ENCODE measurements around the gene ENAH.

Gene ENAH

DNA sequence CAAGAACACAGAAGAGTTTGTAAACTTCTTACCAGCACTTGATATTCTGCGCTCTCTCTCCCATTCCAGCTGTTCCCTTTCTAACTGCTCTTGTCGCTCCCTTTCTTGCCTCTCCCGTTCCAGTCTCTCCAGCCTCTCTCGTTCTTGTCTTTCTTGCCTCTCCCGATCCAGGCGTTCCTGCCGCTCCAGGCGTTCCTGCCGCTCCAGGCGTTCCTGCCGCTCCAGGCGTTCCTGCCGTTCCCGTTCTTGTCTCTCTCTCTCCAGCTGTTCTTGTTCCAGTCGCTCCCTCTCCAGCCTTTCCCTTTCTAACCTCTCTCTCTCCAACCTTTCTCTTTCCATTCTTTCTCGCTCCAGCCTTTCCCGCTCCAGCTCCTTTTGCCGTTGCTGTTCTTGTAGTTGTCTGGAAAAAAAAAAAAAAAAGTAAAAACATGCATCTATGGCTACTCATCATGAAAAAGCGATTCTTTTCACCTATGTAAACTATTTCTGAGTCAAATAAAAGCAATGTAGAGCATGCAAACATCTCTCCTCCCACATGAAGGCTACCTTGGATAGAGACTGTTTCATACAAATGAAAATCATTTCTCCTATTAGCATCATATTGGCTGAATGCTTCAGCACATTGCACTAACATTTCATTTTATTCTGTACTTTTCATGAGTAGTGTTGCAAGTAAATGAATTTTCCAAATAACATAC lies 133.6 kb downstream of the ENAH start:
- no peaks in the 10 kb centered on the region for H3F3A ChIP-seq (ENCODE audit: insufficient read depth, low read length)
- no peaks in the 10 kb centered on the region for H3K9me2 ChIP-seq (replicated peaks; ENCODE audit: insufficient read depth, low read length)
- H3K4me2 ChIP-seq (ENCODE audit: low read depth, low read length), result no peak overlapping the region
- H2AFZ ChIP-seq (ENCODE audit: low read length), result no peak overlapping the region
- H3K4me3 ChIP-seq (ENCODE audit: low read length), result no peak overlapping the region
- no peaks in the 10 kb centered on the region for H3K9me3 ChIP-seq (replicated peaks; ENCODE audit: insufficient read depth, low read length)
- H3K79me2 ChIP-seq (ENCODE audit: low read length), result no peaks in the 10 kb centered on the region
- no peaks in the 10 kb centered on the region for H3K36me3 ChIP-seq (replicated peaks; ENCODE audit: insufficient read depth, low read length)
- no peak for TF ChIP-seq EZH2 (optimal IDR thresholded peaks at IDR 0.05; ENCODE audit: low read depth, low read length)
- TF ChIP-seq EZH2phosphoT487 (IDR thresholded peaks at IDR 0.05; ENCODE audit: low read length), result no peak
- TF ChIP-seq, protein P1, sequence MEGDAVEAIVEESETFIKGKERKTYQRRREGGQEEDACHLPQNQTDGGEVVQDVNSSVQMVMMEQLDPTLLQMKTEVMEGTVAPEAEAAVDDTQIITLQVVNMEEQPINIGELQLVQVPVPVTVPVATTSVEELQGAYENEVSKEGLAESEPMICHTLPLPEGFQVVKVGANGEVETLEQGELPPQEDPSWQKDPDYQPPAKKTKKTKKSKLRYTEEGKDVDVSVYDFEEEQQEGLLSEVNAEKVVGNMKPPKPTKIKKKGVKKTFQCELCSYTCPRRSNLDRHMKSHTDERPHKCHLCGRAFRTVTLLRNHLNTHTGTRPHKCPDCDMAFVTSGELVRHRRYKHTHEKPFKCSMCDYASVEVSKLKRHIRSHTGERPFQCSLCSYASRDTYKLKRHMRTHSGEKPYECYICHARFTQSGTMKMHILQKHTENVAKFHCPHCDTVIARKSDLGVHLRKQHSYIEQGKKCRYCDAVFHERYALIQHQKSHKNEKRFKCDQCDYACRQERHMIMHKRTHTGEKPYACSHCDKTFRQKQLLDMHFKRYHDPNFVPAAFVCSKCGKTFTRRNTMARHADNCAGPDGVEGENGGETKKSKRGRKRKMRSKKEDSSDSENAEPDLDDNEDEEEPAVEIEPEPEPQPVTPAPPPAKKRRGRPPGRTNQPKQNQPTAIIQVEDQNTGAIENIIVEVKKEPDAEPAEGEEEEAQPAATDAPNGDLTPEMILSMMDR (IDR thresholded peaks at IDR 0.05; ENCODE audit: low read length), result no peak
- DNase-seq, result no peak
- H4K20me1 ChIP-seq (ENCODE audit: insufficient read depth, low read length), result no peaks in the 10 kb centered on the region
- no peaks in the 10 kb centered on the region for H3K4me1 ChIP-seq (ENCODE audit: low read length)
- H3K27me3 ChIP-seq (replicated peaks; ENCODE audit: insufficient read depth, low read length), result no peaks in the 10 kb centered on the region
- H3K27ac ChIP-seq (ENCODE audit: low read length), result no peak overlapping the region
- H3K9ac ChIP-seq (ENCODE audit: low read length), result no peak overlapping the region

- Histone ChIP-seq H3K79me2 (ENCODE audit: low read length) (no peaks in the 10 kb centered on the region), H3K36me3 (replicated peaks; ENCODE audit: insufficient read depth, low read length) (no peaks in the 10 kb centered on the region), H4K20me1 (ENCODE audit: insufficient read depth, low read length) (no peaks in the 10 kb centered on the region), H3K9me3 (replicated peaks; ENCODE audit: insufficient read depth, low read length) (no peaks in the 10 kb centered on the region), H3K9me2 (replicated peaks; ENCODE audit: insufficient read depth, low read length) (no peaks in the 10 kb centered on the region), H3K4me1 (ENCODE audit: low read length) (no peaks in the 10 kb centered on the region), H3K4me2 (ENCODE audit: low read depth, low read length) (no peak overlapping the region), H3K27me3 (replicated peaks; ENCODE audit: insufficient read depth, low read length) (no peaks in the 10 kb centered on the region), H3F3A (ENCODE audit: insufficient read depth, low read length) (no peaks in the 10 kb centered on the region), H3K27ac (ENCODE audit: low read length) (no peak overlapping the region), H3K9ac (ENCODE audit: low read length) (no peak overlapping the region), H3K4me3 (ENCODE audit: low read length) (no peak overlapping the region), H2AFZ (ENCODE audit: low read length) (no peak overlapping the region)
- no peak for DNase-seq
- TF ChIP-seq, protein P1 (IDR thresholded peaks at IDR 0.05; ENCODE audit: low read length), result no peak
Measured at GRCh38 chr1:225517697-225518096, 135.2 kb downstream of the ENAH start.

- no peak for TF ChIP-seq EZH2 (optimal IDR thresholded peaks at IDR 0.05; ENCODE audit: low read depth, low read length)
- TF ChIP-seq, protein P1 (IDR thresholded peaks at IDR 0.05; ENCODE audit: low read length), result no peak
- TF ChIP-seq EZH2phosphoT487 (IDR thresholded peaks at IDR 0.05; ENCODE audit: low read length), result no peak
- no peaks in the 10 kb centered on the region for H3K9me3 ChIP-seq (replicated peaks; ENCODE audit: insufficient read depth, low read length)
- H4K20me1 ChIP-seq (ENCODE audit: insufficient read depth, low read length), result no peaks in the 10 kb centered on the region
- no peaks in the 10 kb centered on the region for H3K4me1 ChIP-seq (ENCODE audit: low read length)
- no peak overlapping the region for H3K4me2 ChIP-seq (ENCODE audit: low read depth, low read length)
- no peak overlapping the region for H3K9ac ChIP-seq (ENCODE audit: low read length)
- H3K27ac ChIP-seq (ENCODE audit: low read length), result no peak overlapping the region
- H3F3A ChIP-seq (ENCODE audit: insufficient read depth, low read length), result no peaks in the 10 kb centered on the region
- no peaks in the 10 kb centered on the region for H3K79me2 ChIP-seq (ENCODE audit: low read length)
- H3K4me3 ChIP-seq (ENCODE audit: low read length), result no peak overlapping the region
- H3K9me2 ChIP-seq (replicated peaks; ENCODE audit: insufficient read depth, low read length), result no peaks in the 10 kb centered on the region
- DNase-seq, result no peak
- no peak overlapping the region for H2AFZ ChIP-seq (ENCODE audit: low read length)
- no peaks in the 10 kb centered on the region for H3K36me3 ChIP-seq (replicated peaks; ENCODE audit: insufficient read depth, low read length)
- H3K27me3 ChIP-seq (replicated peaks; ENCODE audit: insufficient read depth, low read length), result no peaks in the 10 kb centered on the region
Measured at GRCh38 chr1:225517221-225517620, 135.7 kb downstream of the ENAH start.
